Measurements from ENCODE around the gene PHF1. TPM values are rescaled to one million over a fixed set of nuclear protein-coding genes. Genes with fewer than 3 reads are reported as not detected.
"Not testable (repeated sequence)": the region's sequence is repeated elsewhere in the genome, so short reads cannot be mapped to it uniquely, and the experiment has no call there.

The PHF1 gene
- polyA plus RNA-seq, 3 donors = 3.0 to 90.2 (median 3.5) TPM

DNA sequence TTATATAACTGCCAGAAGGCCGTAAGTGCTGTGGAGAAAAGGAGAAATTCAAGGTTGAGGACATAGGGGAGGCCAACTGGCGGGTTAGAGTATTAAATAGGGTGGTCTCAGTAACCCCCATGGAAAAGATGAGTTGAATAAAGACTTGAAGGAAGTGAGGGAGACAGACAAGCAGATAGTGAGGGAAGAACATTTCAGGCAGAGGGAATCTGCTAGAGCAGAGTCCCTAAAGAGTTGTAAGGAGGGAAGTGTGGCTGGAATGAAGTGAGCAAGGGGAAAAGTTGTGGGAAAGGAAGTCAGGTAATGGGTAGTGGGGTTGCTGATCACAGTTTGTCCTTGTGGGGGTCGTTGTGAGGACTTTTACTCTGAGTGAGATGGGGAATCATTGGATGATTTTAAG lies 17.8 kb upstream of the PHF1 start:
- H3K4me2 ChIP-seq (replicated peaks; ENCODE audit: extremely low read depth, low read length, poor library complexity, severe bottlenecking) = peak overlapping the region; percentile 97
- TF ChIP-seq, protein P1, sequence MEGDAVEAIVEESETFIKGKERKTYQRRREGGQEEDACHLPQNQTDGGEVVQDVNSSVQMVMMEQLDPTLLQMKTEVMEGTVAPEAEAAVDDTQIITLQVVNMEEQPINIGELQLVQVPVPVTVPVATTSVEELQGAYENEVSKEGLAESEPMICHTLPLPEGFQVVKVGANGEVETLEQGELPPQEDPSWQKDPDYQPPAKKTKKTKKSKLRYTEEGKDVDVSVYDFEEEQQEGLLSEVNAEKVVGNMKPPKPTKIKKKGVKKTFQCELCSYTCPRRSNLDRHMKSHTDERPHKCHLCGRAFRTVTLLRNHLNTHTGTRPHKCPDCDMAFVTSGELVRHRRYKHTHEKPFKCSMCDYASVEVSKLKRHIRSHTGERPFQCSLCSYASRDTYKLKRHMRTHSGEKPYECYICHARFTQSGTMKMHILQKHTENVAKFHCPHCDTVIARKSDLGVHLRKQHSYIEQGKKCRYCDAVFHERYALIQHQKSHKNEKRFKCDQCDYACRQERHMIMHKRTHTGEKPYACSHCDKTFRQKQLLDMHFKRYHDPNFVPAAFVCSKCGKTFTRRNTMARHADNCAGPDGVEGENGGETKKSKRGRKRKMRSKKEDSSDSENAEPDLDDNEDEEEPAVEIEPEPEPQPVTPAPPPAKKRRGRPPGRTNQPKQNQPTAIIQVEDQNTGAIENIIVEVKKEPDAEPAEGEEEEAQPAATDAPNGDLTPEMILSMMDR (IDR thresholded peaks at IDR 0.05) = no peak
- intact Hi-C loops (cut with micrococcal nuclease) = loop anchor here in 1 of 2 donors (10.0 kb wide), 1 partner anchor 98 kb away; the partner anchor contains the start of gene RGL2
- H3K4me1 ChIP-seq (ENCODE audit: control insufficient read depth in 1 of 2, insufficient read depth in 2 of 2, low read length in 2 of 2) = peaks cover 26 to 31% of the 10 kb centered on the region in 2 donors
- Mint-ChIP-seq H3K27ac (peak overlapping the region in 6 of 7 donors; percentile 12 to 94 (median 72)), H3K4me1 (peaks cover 39% of the 10 kb centered on the region), H3K36me3 (peaks cover 6 to 20% of the 10 kb centered on the region in 2 donors), H3K9me3 (no peaks in the 10 kb centered on the region), H3K4me3 (no peak overlapping the region), H3K27me3 (ENCODE audit: low read depth in 3 of 3) (peaks cover 0 to 1% (median 0%) of the 10 kb centered on the region in 3 donors)
- no peaks in the 10 kb centered on the region for H3K27me3 ChIP-seq (ENCODE audit: control insufficient read depth in 2 of 2, insufficient read depth in 2 of 2, low read length in 2 of 2)
- peaks cover 0 to 16% of the 10 kb centered on the region in 2 donors for H3K36me3 ChIP-seq (replicated peaks in 1 of 2; ENCODE audit: control insufficient read depth in 1 of 2, insufficient read depth in 2 of 2, low read length in 2 of 2)
- 62% methylated on average over 3 of the region's 3 CpGs for WGBS (ENCODE audit: insufficient coverage)
- H3K9ac ChIP-seq (ENCODE audit: insufficient read depth, low read length, poor library complexity, severe bottlenecking) = no peak overlapping the region
- DNase-seq = no peak
- peak overlapping the region; percentile 75 for H2AFZ ChIP-seq (ENCODE audit: insufficient read depth, low read depth, low read length, poor library complexity, severe bottlenecking)
- peak overlapping the region in 1 of 3 experiments; percentile 89 for H3K4me3 ChIP-seq (replicated peaks in 1 of 3; ENCODE audit: low read depth in 2 of 3, low read length in 3 of 3)
- peak overlapping the region in 1 of 2 donors; percentile 76 for H3K27ac ChIP-seq (ENCODE audit: low read depth in 1 of 2, low read length in 2 of 2)
- no peaks in the 10 kb centered on the region for H4K20me1 ChIP-seq (ENCODE audit: insufficient read depth, low read length)
- H3K79me2 ChIP-seq (ENCODE audit: insufficient read depth, low read length) = peaks cover 63% of the 10 kb centered on the region
- no peaks in the 10 kb centered on the region for H3K9me3 ChIP-seq (replicated peaks in 1 of 2; ENCODE audit: control insufficient read depth in 1 of 2, insufficient read depth in 1 of 2, low read length in 2 of 2)

GRCh38 chr6:33397541-33397940 lies 13.3 kb upstream of the PHF1 start:
- 100% methylated on average over 1 of the region's 1 CpG for WGBS (ENCODE audit: insufficient coverage)
- Histone ChIP-seq H3K9ac (ENCODE audit: insufficient read depth, low read length, poor library complexity, severe bottlenecking) (no peak overlapping the region), H3K27ac (ENCODE audit: low read depth in 1 of 2, low read length in 2 of 2) (peak overlapping the region in 1 of 2 donors; percentile 66), H3K79me2 (ENCODE audit: insufficient read depth, low read length) (peaks cover 87% of the 10 kb centered on the region), H3K36me3 (replicated peaks in 1 of 2; ENCODE audit: control insufficient read depth in 1 of 2, insufficient read depth in 2 of 2, low read length in 2 of 2) (peaks cover 6 to 51% of the 10 kb centered on the region in 2 donors), H3K4me2 (replicated peaks; ENCODE audit: extremely low read depth, low read length, poor library complexity, severe bottlenecking) (no peak overlapping the region), H3K4me1 (ENCODE audit: control insufficient read depth in 1 of 2, insufficient read depth in 2 of 2, low read length in 2 of 2) (peaks cover 12 to 17% of the 10 kb centered on the region in 2 donors), H4K20me1 (ENCODE audit: insufficient read depth, low read length) (no peaks in the 10 kb centered on the region), H3K4me3 (replicated peaks in 1 of 3; ENCODE audit: low read depth in 2 of 3, low read length in 3 of 3) (no peak overlapping the region), H2AFZ (ENCODE audit: insufficient read depth, low read depth, low read length, poor library complexity, severe bottlenecking) (no peak overlapping the region), H3K9me3 (replicated peaks in 1 of 2; ENCODE audit: control insufficient read depth in 1 of 2, insufficient read depth in 1 of 2, low read length in 2 of 2) (no peaks in the 10 kb centered on the region), H3K27me3 (ENCODE audit: control insufficient read depth in 2 of 2, insufficient read depth in 2 of 2, low read length in 2 of 2) (no peaks in the 10 kb centered on the region)
- H3K4me3 Mint-ChIP-seq = no peak overlapping the region
- H3K4me1 Mint-ChIP-seq = peaks cover 24% of the 10 kb centered on the region
- peak overlapping the region in 5 of 7 donors; percentile 31 to 89 (median 78) for H3K27ac Mint-ChIP-seq
- H3K27me3 Mint-ChIP-seq (ENCODE audit: low read depth in 3 of 3) = peaks cover 0 to 1% (median 0%) of the 10 kb centered on the region in 3 donors
- H3K9me3 Mint-ChIP-seq = no peaks in the 10 kb centered on the region
- TF ChIP-seq, protein P1 (IDR thresholded peaks at IDR 0.05) = no peak
- H3K36me3 Mint-ChIP-seq = peaks cover 18 to 50% of the 10 kb centered on the region in 2 donors
- DNase-seq = no peak
- intact Hi-C loops (cut with micrococcal nuclease) = loop anchor here in 1 of 2 donors (10.0 kb wide), 1 partner anchor 103 kb away; the partner anchor contains the start of gene RGL2

- not testable (repeated sequence) for H4K20me1 ChIP-seq (ENCODE audit: insufficient read depth, low read length); H3K4me2 ChIP-seq (replicated peaks; ENCODE audit: extremely low read depth, low read length, poor library complexity, severe bottlenecking); H3K4me1 ChIP-seq (ENCODE audit: control insufficient read depth in 1 of 2, insufficient read depth in 2 of 2, low read length in 2 of 2); H3K4me3 Mint-ChIP-seq; H3K9ac ChIP-seq (ENCODE audit: insufficient read depth, low read length, poor library complexity, severe bottlenecking); H3K27me3 Mint-ChIP-seq (ENCODE audit: low read depth in 3 of 3); H3K9me3 ChIP-seq (replicated peaks in 1 of 2; ENCODE audit: control insufficient read depth in 1 of 2, insufficient read depth in 1 of 2, low read length in 2 of 2); DNase-seq; H2AFZ ChIP-seq (ENCODE audit: insufficient read depth, low read depth, low read length, poor library complexity, severe bottlenecking); H3K9me3 Mint-ChIP-seq; H3K4me3 ChIP-seq (replicated peaks in 1 of 3; ENCODE audit: low read depth in 2 of 3, low read length in 3 of 3); H3K27me3 ChIP-seq (ENCODE audit: control insufficient read depth in 2 of 2, insufficient read depth in 2 of 2, low read length in 2 of 2)
- Histone ChIP-seq H3K27ac (ENCODE audit: low read depth in 1 of 2, low read length in 2 of 2) (peak overlapping the region in 1 of 2 donors; percentile 66), H3K79me2 (ENCODE audit: insufficient read depth, low read length) (peaks cover 86% of the 10 kb centered on the region), H3K36me3 (replicated peaks in 1 of 2; ENCODE audit: control insufficient read depth in 1 of 2, insufficient read depth in 2 of 2, low read length in 2 of 2) (peaks cover 12 to 60% of the 10 kb centered on the region in 2 donors)
- peaks cover 14% of the 10 kb centered on the region for H3K4me1 Mint-ChIP-seq
- H3K36me3 Mint-ChIP-seq = peaks cover 24 to 56% of the 10 kb centered on the region in 2 donors
- 100% methylated on average over 1 of the region's 3 CpGs for WGBS (ENCODE audit: insufficient coverage)
- H3K27ac Mint-ChIP-seq = peak overlapping the region in 4 of 7 donors; percentile 31 to 89 (median 54)
- intact Hi-C loops (cut with micrococcal nuclease) = loop anchor here in 1 of 2 donors (10.0 kb wide), 1 partner anchor 104 kb away; the partner anchor contains the start of gene RGL2
Measured at GRCh38 chr6:33398601-33399000, 12.2 kb upstream of the PHF1 start.

Measured in CD14-positive monocyte (primary cell).